GM12874 (cell line): ENCODE results near the gene ATP6V1F.

Experiments used
- TF ChIP-seq, protein P1 (sequence below): IDR thresholded peaks from 2 replicates; pipeline ENCODE4 v1.5.1; 2011; ENCODE audit warnings: low read depth, mild to moderate bottlenecking, control low read depth, low read length, moderate library complexity; ENCODE audit not compliant: insufficient read depth

ATP6V1F gene

DNA sequence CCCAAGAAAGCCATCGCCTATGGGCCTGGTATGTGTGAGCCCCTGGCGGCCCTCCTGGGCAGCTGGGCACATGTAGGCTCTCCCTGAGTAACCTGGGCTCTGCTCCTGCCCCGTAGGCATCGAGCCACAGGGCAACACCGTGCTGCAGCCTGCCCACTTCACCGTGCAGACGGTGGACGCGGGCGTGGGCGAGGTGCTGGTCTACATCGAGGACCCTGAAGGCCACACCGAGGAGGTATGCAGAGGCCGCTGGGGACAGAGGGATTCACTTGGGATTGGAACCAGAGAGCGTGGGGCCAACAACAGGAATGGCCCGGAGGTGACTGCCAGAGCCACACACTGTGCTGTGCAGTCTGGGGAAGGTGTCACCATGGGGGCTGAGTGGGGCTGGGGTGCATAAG, 25.1 kb upstream of the ATP6V1F start:
- TF ChIP-seq, protein P1, sequence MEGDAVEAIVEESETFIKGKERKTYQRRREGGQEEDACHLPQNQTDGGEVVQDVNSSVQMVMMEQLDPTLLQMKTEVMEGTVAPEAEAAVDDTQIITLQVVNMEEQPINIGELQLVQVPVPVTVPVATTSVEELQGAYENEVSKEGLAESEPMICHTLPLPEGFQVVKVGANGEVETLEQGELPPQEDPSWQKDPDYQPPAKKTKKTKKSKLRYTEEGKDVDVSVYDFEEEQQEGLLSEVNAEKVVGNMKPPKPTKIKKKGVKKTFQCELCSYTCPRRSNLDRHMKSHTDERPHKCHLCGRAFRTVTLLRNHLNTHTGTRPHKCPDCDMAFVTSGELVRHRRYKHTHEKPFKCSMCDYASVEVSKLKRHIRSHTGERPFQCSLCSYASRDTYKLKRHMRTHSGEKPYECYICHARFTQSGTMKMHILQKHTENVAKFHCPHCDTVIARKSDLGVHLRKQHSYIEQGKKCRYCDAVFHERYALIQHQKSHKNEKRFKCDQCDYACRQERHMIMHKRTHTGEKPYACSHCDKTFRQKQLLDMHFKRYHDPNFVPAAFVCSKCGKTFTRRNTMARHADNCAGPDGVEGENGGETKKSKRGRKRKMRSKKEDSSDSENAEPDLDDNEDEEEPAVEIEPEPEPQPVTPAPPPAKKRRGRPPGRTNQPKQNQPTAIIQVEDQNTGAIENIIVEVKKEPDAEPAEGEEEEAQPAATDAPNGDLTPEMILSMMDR, result no peak

GRCh38 chr7:128838109-128838779, 24.4 kb upstream of the ATP6V1F start:
- TF ChIP-seq, protein P1, result no peak

DNA sequence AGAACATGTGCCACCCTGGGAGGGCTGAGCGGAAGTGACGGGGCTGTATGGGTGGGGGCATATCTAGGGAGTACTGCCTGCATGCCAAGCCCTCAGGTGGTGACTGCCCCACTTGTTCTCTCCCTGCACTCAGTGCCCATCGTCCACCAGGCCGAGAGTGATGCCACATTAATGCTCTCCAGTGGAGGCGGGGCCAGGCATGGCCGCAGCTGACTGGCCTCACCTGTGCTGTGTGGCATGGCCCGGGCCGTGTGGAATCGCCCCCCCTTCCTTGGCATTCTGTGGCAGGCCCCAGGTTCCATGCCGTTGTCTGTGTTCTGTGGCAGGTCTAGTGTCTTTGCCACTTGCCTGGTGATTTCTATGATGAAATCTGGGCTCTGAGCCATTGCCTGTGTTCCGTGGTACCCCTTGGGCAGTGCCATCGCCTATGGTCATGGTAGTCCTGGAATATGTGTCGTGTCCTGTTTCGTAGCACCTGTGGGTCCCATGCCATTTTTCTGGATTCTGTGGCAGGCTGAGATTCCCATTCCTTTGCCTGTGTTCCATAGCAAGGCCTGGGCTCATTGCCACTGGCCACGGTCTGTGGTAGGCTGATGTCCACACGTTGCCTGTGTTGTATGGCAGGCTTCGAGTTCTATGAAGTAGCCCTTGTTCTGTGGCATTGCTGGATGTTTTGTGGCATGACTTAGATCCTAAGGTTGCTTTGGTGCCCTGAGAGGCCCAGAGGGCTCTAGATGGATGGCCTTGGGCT, 23.5 kb upstream of the ATP6V1F start:
- TF ChIP-seq, protein P1, result no peak

GRCh38 chr7:128839751-128840177, 22.9 kb upstream of the ATP6V1F start:
- TF ChIP-seq, protein P1, result no peak

- TF ChIP-seq, protein P1, result no peak
Observed at GRCh38 chr7:128840326-128841170, 22.1 kb upstream of the ATP6V1F start.

GRCh38 chr7:128841171-128841690, 21.4 kb upstream of the ATP6V1F start:
- TF ChIP-seq, protein P1, result no peak
